Subcutaneous adipose tissue (tissue), 4 donors: ENCODE data around the gene FUBP3. TPM values are rescaled to one million over a fixed set of nuclear protein-coding genes. Genes with fewer than 3 reads are reported as not detected.

Experiments
- CTCF ChIP-seq: fragments of 450-650 bp; IDR thresholded peaks from one replicate; pipeline ENCODE4 v1.5.1; 2016; ENCODE audit warnings: low read depth, mild to moderate bottlenecking, control low read depth, antibody characterized with exemption, moderate library complexity
- total RNA-seq, 4 donors: library from RNA; depleted of rRNA; stranded (reverse); fragments of >200 nt; gene quantifications; one replicate each; pipeline ENCODE4 v1.1.0, GENCODE V29; 2016

Gene FUBP3
- total RNA-seq, 4 donors from 2014 or later: 29.9 to 39.9 (median 37.9) TPM

- TF ChIP-seq CTCF: no peak
Measured at GRCh38 chr9:130660326-130660682, 80.9 kb downstream of the FUBP3 start.

- TF ChIP-seq CTCF: no peak
Measured at GRCh38 chr9:130660683-130661450, 81.5 kb downstream of the FUBP3 start.

- no peak for TF ChIP-seq CTCF
Measured at GRCh38 chr9:130661451-130662098, 82.2 kb downstream of the FUBP3 start.

- TF ChIP-seq CTCF: no peak
Measured at GRCh38 chr9:130662099-130662969, 83.0 kb downstream of the FUBP3 start.

- TF ChIP-seq CTCF: no peak
Measured at GRCh38 chr9:130662970-130663257, 83.5 kb downstream of the FUBP3 start.

- TF ChIP-seq CTCF: no peak
Measured at GRCh38 chr9:130663258-130663976, 84.0 kb downstream of the FUBP3 start.

- TF ChIP-seq CTCF: no peak
Measured at GRCh38 chr9:130663977-130664250, 84.5 kb downstream of the FUBP3 start.
